GM19238 (cell line): ENCODE measurements around the gene PCDHGA7.
"Not testable (repeated sequence)": the region's sequence is repeated elsewhere in the genome, so short reads cannot be mapped to it uniquely, and the experiment has no call there.

Experiments used
- DNase-seq: peaks from one replicate; pipeline ENCODE4 v3.0.0; 2011; ENCODE audit warnings: low spot score; ENCODE audit not compliant: insufficient read length

The PCDHGA7 gene

GRCh38 chr5:141422742-141423291, 40.3 kb downstream of the PCDHGA7 start:
- no peak for DNase-seq

DNA sequence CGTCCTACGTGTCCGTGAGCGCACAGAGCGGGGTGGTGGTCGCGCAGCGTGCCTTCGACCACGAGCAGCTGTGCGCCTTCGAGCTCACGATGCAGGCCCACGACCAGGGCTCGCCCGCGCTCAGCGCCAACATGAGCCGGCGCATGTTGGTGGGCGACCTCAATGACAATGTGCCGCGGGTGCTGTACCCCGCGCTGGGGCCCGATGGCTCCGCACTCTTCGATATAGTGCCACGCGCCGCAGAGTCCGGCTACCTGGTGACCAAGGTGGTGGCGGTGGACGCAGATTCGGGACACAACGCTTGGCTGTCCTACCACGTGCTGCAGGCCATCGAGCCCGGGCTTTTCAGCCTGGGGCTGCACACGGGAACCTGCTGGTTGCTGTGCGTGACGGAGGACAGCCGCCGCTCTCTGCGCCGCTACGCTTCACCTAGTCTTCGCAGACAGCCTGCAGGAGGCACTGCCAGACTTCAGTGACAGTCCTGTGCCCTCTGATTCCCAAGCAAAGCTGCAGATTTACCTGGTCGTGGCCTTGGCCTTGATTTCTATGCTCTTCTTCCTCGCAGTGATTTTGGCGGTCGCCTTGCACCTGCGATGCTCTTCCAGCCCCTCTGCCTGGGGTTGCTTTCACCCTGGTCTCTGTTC, 45.4 kb downstream of the PCDHGA7 start:
- DNase-seq = no peak

GRCh38 chr5:141430332-141431113, 48.0 kb downstream of the PCDHGA7 start, which contains the start of gene PCDHGA12:
Gene PCDHGA12 (plus strand): TSS chr5:141430507. CDS start chr5:141430760, 253 bp downstream.
- no peak for DNase-seq

DNA sequence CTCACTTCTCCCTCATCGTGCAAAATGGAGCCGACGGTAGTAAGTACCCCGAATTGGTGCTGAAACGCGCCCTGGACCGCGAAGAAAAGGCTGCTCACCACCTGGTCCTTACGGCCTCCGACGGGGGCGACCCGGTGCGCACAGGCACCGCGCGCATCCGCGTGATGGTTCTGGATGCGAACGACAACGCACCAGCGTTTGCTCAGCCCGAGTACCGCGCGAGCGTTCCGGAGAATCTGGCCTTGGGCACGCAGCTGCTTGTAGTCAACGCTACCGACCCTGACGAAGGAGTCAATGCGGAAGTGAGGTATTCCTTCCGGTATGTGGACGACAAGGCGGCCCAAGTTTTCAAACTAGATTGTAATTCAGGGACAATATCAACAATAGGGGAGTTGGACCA, 48.7 kb downstream of the PCDHGA7 start:
- DNase-seq = no peak

DNA sequence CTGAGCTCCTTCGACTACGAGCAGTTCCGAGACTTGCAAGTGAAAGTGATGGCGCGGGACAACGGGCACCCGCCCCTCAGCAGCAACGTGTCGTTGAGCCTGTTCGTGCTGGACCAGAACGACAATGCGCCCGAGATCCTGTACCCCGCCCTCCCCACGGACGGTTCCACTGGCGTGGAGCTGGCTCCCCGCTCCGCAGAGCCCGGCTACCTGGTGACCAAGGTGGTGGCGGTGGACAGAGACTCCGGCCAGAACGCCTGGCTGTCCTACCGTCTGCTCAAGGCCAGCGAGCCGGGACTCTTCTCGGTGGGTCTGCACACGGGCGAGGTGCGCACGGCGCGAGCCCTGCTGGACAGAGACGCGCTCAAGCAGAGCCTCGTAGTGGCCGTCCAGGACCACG, 49.8 kb downstream of the PCDHGA7 start:
- not testable (repeated sequence) for DNase-seq

- not testable (repeated sequence) for DNase-seq
Measured at GRCh38 chr5:141432726-141433125, 50.2 kb downstream of the PCDHGA7 start.

GRCh38 chr5:141434006-141434405, 51.5 kb downstream of the PCDHGA7 start:
- no peak for DNase-seq
